ENCODE data around the gene FSTL5.
"Not testable (repeated sequence)": the region's sequence is repeated elsewhere in the genome, so short reads cannot be mapped to it uniquely, and the experiment has no call there.

Gene FSTL5

DNA sequence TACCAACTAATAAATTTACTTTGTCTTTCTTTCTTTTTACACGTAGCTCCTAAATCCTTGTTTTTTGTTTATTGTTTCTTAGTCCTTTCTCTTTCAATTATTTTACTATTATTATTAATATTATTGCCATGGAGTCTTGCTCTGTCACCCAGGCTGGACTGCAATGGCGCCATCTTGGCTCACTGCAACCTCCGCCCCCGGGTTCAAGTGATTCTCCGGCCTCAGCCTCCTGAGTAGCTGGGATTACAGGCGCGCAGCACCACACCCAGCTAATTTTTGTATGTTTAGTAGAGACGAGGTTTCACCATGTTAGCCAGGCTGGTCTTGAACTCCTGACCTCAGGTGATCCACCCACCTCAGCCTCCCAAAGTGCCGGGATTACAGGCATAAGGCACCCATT lies 405.4 kb downstream of the FSTL5 start:
- H3K36me3 ChIP-seq (ENCODE audit: insufficient read depth, low read depth, low read length); H3K27ac ChIP-seq (ENCODE audit: low read length); H3K9me3 ChIP-seq (ENCODE audit: insufficient read depth, low read depth, low read length); H3K27me3 ChIP-seq (ENCODE audit: insufficient read depth, low read length); H3K4me3 ChIP-seq (ENCODE audit: low read length); H3K9ac ChIP-seq (ENCODE audit: low read depth, low read length); H3K4me1 ChIP-seq (ENCODE audit: insufficient read depth, low read length): not testable (repeated sequence)

- Histone ChIP-seq H3K9ac (ENCODE audit: low read depth, low read length) (no peak overlapping the region), H3K9me3 (ENCODE audit: insufficient read depth, low read depth, low read length) (no peaks in the 10 kb centered on the region), H3K27me3 (ENCODE audit: insufficient read depth, low read length) (no peaks in the 10 kb centered on the region), H3K4me3 (ENCODE audit: low read length) (no peak overlapping the region), H3K27ac (ENCODE audit: low read length) (no peak overlapping the region), H3K4me1 (ENCODE audit: insufficient read depth, low read length) (no peaks in the 10 kb centered on the region), H3K36me3 (ENCODE audit: insufficient read depth, low read depth, low read length) (no peaks in the 10 kb centered on the region)
Measured at GRCh38 chr4:161728929-161729328, 434.9 kb downstream of the FSTL5 start.

GRCh38 chr4:161721947-161722346 lies 441.9 kb downstream of the FSTL5 start:
- no peaks in the 10 kb centered on the region; the same call in 1 of the 2 replicates for H3K4me1 ChIP-seq (ENCODE audit: insufficient read depth, low read length)
- H3K27me3 ChIP-seq (ENCODE audit: insufficient read depth, low read length): no peaks in the 10 kb centered on the region
- no peaks in the 10 kb centered on the region for H3K36me3 ChIP-seq (ENCODE audit: insufficient read depth, low read depth, low read length)
- H3K9me3 ChIP-seq (ENCODE audit: insufficient read depth, low read depth, low read length): no peaks in the 10 kb centered on the region
- no peak overlapping the region for H3K9ac ChIP-seq (ENCODE audit: low read depth, low read length)
- no peak overlapping the region for H3K4me3 ChIP-seq (ENCODE audit: low read length)
- no peak overlapping the region for H3K27ac ChIP-seq (ENCODE audit: low read length)

DNA sequence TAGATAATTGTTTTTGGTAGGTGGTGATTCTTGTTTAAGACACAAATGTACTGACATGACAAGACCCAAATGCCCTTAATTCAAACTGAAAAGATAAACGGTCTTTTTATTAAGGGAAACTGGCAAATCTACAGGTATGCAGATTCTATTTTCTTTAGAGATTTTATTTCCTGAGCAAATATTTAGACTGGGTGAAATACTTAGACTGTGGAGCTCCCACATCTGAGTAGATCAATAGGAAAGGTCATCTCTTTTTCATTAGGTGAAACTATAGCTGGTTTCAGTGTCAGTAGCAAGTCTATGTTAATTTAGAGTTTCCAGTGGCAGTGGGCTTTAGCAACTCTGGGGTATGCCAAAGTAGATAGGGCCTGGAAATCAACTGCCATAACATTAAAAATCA lies 446.7 kb downstream of the FSTL5 start:
- no peaks in the 10 kb centered on the region for H3K36me3 ChIP-seq (ENCODE audit: insufficient read depth, low read depth, low read length)
- H3K4me3 ChIP-seq (ENCODE audit: low read length): no peak overlapping the region
- no peaks in the 10 kb centered on the region for H3K9me3 ChIP-seq (ENCODE audit: insufficient read depth, low read depth, low read length)
- H3K27ac ChIP-seq (ENCODE audit: low read length): no peak overlapping the region
- no peaks in the 10 kb centered on the region; the same call in 1 of the 2 replicates for H3K4me1 ChIP-seq (ENCODE audit: insufficient read depth, low read length)
- no peaks in the 10 kb centered on the region for H3K27me3 ChIP-seq (ENCODE audit: insufficient read depth, low read length)
- H3K9ac ChIP-seq (ENCODE audit: low read depth, low read length): no peak overlapping the region

GRCh38 chr4:161714931-161715330 lies 448.9 kb downstream of the FSTL5 start:
- no peak overlapping the region for H3K27ac ChIP-seq (ENCODE audit: low read length)
- H3K9ac ChIP-seq (ENCODE audit: low read depth, low read length): no peak overlapping the region
- no peaks in the 10 kb centered on the region for H3K4me1 ChIP-seq (ENCODE audit: insufficient read depth, low read length)

GRCh38 chr4:161714022-161714751 lies 449.6 kb downstream of the FSTL5 start:
- H3K4me3 ChIP-seq (ENCODE audit: low read length): no peak overlapping the region
- H3K9me3 ChIP-seq (ENCODE audit: insufficient read depth, low read depth, low read length): no peaks in the 10 kb centered on the region
- H3K27ac ChIP-seq (ENCODE audit: low read length): no peak overlapping the region
- H3K9ac ChIP-seq (ENCODE audit: low read depth, low read length): no peak overlapping the region
- H3K36me3 ChIP-seq (ENCODE audit: insufficient read depth, low read depth, low read length): no peaks in the 10 kb centered on the region
- no peaks in the 10 kb centered on the region for H3K4me1 ChIP-seq (ENCODE audit: insufficient read depth, low read length)
- H3K27me3 ChIP-seq (ENCODE audit: insufficient read depth, low read length): no peaks in the 10 kb centered on the region

More at GRCh38 chr4:161714931-161715330, 448.9 kb downstream of the FSTL5 start:
- no peaks in the 10 kb centered on the region for H3K27me3 ChIP-seq (ENCODE audit: insufficient read depth, low read length)
- H3K9me3 ChIP-seq (ENCODE audit: insufficient read depth, low read depth, low read length): no peaks in the 10 kb centered on the region
- H3K4me3 ChIP-seq (ENCODE audit: low read length): no peak overlapping the region
- H3K36me3 ChIP-seq (ENCODE audit: insufficient read depth, low read depth, low read length): no peaks in the 10 kb centered on the region

DNA sequence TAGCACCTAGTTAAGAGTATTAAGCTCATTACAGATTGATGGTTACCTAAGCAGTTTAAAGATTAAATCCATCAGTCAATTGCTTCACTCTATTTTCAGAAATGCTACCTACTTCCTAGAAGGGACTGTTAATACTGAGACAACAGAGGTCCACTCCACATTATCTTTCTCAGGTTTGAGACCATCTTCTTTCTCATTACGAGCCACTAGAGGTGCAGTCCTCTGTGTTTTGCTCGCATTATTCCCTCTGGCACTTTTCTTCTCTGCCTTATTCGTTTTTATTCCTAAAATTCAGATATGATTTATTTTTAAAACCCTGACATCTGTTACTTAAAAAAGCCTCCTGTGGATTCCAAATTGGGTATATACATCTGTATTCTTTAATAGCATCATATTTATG lies 459.1 kb downstream of the FSTL5 start:
- no peak overlapping the region for H3K9ac ChIP-seq (ENCODE audit: low read depth, low read length)
- no peak overlapping the region for H3K4me3 ChIP-seq (ENCODE audit: low read length)
- no peak overlapping the region for H3K27ac ChIP-seq (ENCODE audit: low read length)
- no peaks in the 10 kb centered on the region for H3K36me3 ChIP-seq (ENCODE audit: insufficient read depth, low read depth, low read length)
- no peaks in the 10 kb centered on the region for H3K27me3 ChIP-seq (ENCODE audit: insufficient read depth, low read length)
- H3K4me1 ChIP-seq (ENCODE audit: insufficient read depth, low read length): no peaks in the 10 kb centered on the region
- H3K9me3 ChIP-seq (ENCODE audit: insufficient read depth, low read depth, low read length): no peaks in the 10 kb centered on the region

DNA sequence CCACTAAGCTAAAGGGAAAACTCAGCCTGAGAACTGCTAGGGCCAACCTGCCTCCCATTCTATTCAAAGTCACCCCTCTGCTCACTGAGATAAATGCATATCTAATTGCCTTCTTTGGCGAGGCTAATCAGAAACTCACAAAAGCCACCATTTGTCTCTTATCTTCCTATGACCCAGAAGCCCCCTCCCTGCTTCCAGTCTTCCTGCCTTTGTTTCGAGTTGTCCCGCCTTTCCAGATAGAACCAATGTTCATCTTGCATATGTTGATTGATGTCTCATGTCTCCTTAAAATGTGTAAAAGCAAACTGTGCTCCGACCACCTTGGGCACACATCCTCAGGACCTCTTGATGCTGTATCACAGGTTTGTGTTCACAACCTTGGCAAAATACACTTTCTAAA lies 459.8 kb downstream of the FSTL5 start:
- H3K9ac ChIP-seq (ENCODE audit: low read depth, low read length): no peak overlapping the region
- H3K4me1 ChIP-seq (ENCODE audit: insufficient read depth, low read length): no peaks in the 10 kb centered on the region
- H3K27me3 ChIP-seq (ENCODE audit: insufficient read depth, low read length): no peaks in the 10 kb centered on the region
- H3K36me3 ChIP-seq (ENCODE audit: insufficient read depth, low read depth, low read length): no peaks in the 10 kb centered on the region
- H3K27ac ChIP-seq (ENCODE audit: low read length): no peak overlapping the region
- no peak overlapping the region for H3K4me3 ChIP-seq (ENCODE audit: low read length)
- H3K9me3 ChIP-seq (ENCODE audit: insufficient read depth, low read depth, low read length): no peaks in the 10 kb centered on the region

- Histone ChIP-seq H3K4me1 (ENCODE audit: insufficient read depth, low read length) (no peaks in the 10 kb centered on the region), H3K27ac (ENCODE audit: low read length) (no peak overlapping the region), H3K9me3 (ENCODE audit: insufficient read depth, low read depth, low read length) (no peaks in the 10 kb centered on the region), H3K27me3 (ENCODE audit: insufficient read depth, low read length) (no peaks in the 10 kb centered on the region), H3K36me3 (ENCODE audit: insufficient read depth, low read depth, low read length) (no peaks in the 10 kb centered on the region), H3K4me3 (ENCODE audit: low read length) (no peak overlapping the region), H3K9ac (ENCODE audit: low read depth, low read length) (no peak overlapping the region)
Measured at GRCh38 chr4:161702287-161702686, 461.5 kb downstream of the FSTL5 start.

GRCh38 chr4:161696944-161697343 lies 466.9 kb downstream of the FSTL5 start:
- Histone ChIP-seq H3K36me3 (ENCODE audit: insufficient read depth, low read depth, low read length) (no peaks in the 10 kb centered on the region), H3K4me3 (ENCODE audit: low read length) (no peak overlapping the region), H3K4me1 (ENCODE audit: insufficient read depth, low read length) (peaks cover 5% of the 10 kb centered on the region; the same call in 1 of the 2 replicates), H3K9me3 (ENCODE audit: insufficient read depth, low read depth, low read length) (no peaks in the 10 kb centered on the region), H3K27ac (ENCODE audit: low read length) (no peak overlapping the region), H3K9ac (ENCODE audit: low read depth, low read length) (no peak overlapping the region), H3K27me3 (ENCODE audit: insufficient read depth, low read length) (no peaks in the 10 kb centered on the region)

- Histone ChIP-seq H3K27me3 (ENCODE audit: insufficient read depth, low read length) (no peaks in the 10 kb centered on the region), H3K9me3 (ENCODE audit: insufficient read depth, low read depth, low read length) (no peaks in the 10 kb centered on the region), H3K36me3 (ENCODE audit: insufficient read depth, low read depth, low read length) (no peaks in the 10 kb centered on the region), H3K4me3 (ENCODE audit: low read length) (no peak overlapping the region), H3K4me1 (ENCODE audit: insufficient read depth, low read length) (no peaks in the 10 kb centered on the region), H3K9ac (ENCODE audit: low read depth, low read length) (no peak overlapping the region), H3K27ac (ENCODE audit: low read length) (no peak overlapping the region)
Measured at GRCh38 chr4:161680146-161680545, 483.7 kb downstream of the FSTL5 start.

- no peaks in the 10 kb centered on the region for H3K36me3 ChIP-seq (ENCODE audit: insufficient read depth, low read depth, low read length)
- H3K27me3 ChIP-seq (ENCODE audit: insufficient read depth, low read length): no peaks in the 10 kb centered on the region
- H3K4me1 ChIP-seq (ENCODE audit: insufficient read depth, low read length): no peaks in the 10 kb centered on the region
- no peak overlapping the region for H3K27ac ChIP-seq (ENCODE audit: low read length)
- no peak overlapping the region for H3K9ac ChIP-seq (ENCODE audit: low read depth, low read length)
- H3K4me3 ChIP-seq (ENCODE audit: low read length): no peak overlapping the region
- no peaks in the 10 kb centered on the region for H3K9me3 ChIP-seq (ENCODE audit: insufficient read depth, low read depth, low read length)
Measured at GRCh38 chr4:161664740-161665139, 499.1 kb downstream of the FSTL5 start.
